SK-N-SH (cell line): ENCODE measurements around the gene RARRES1. TPM values are rescaled to one million over a fixed set of nuclear protein-coding genes. Genes with fewer than 3 reads are reported as not detected.

ENCODE experiments used
- polyA plus RNA-seq, 3 experiments: library from polyadenylated mRNA; depleted of rRNA; stranded (reverse); fragments of >200 nt; gene quantifications; 2 replicates each; pipeline ENCODE4 v1.2.3, GENCODE V29; 2012
- small RNA-seq, 7 experiments: library from RNA; depleted of rRNA; stranded (forward); fragments of <200 nt; gene quantifications; one replicate each; pipeline ENCODE3, GENCODE V24; 2012

The RARRES1 gene
- polyA plus RNA-seq, 1 of the 3 experiments (the other 2 are of a cell fraction) = 0.15 TPM

Small RNAs within 50 kb of the gene (small RNA-seq; reads per million reads assigned to genes)
- gene AC080013.6 = 0 reads per million in 7 experiments

Other genes with a start within 250 kb of the RARRES1 start
- gene MLF1, start 161.3 kb downstream of the RARRES1 start, polyA plus RNA-seq (2012; rRNA removed) = 8.2 and 9.4 TPM in 2 replicates
- gene GFM1, start 87.9 kb downstream of the RARRES1 start, polyA plus RNA-seq (2012; rRNA removed) = 25.2 and 31.7 TPM in 2 replicates
- gene LXN, start 59.8 kb downstream of the RARRES1 start, polyA plus RNA-seq (2012; rRNA removed) = not detected in 2 replicates
- 44.9 and 70.4 TPM in 2 replicates for gene MFSD1, start 69.6 kb upstream of the RARRES1 start, polyA plus RNA-seq (2012; rRNA removed)